Testis (tissue), 3 donors: ENCODE data around the gene BOD1L2. TPM values are rescaled to one million over a fixed set of nuclear protein-coding genes. Genes with fewer than 3 reads are reported as not detected.

Experiments used
- DNase-seq: peaks from one replicate; pipeline ENCODE4 v3.0.0-alpha.2; 2019
- H3K27ac ChIP-seq, 2 donors: fragments of 200-600 bp; sonication (generic); one replicate each; pipeline ENCODE4 v1.5.1; 2019
- H3K27me3 ChIP-seq: fragments of 200-600 bp; sonication (generic); one replicate; pipeline ENCODE4 v1.5.1; 2019
- H3K36me3 ChIP-seq: fragments of 200-600 bp; sonication (generic); one replicate; pipeline ENCODE4 v1.5.1; 2017; ENCODE audit warnings: low read depth; ENCODE audit errors: missing control alignments
- H3K4me1 ChIP-seq: fragments of 200-600 bp; sonication (generic); one replicate; pipeline ENCODE4 v1.5.1; 2019
- H3K4me3 ChIP-seq, 2 donors: fragments of 200-600 bp; sonication (generic); one replicate each; pipeline ENCODE4 v1.5.1; 2017 to 2019
- H3K9me3 ChIP-seq: fragments of 200-600 bp; sonication (generic); one replicate; pipeline ENCODE4 v1.5.1; 2017
- CTCF ChIP-seq, 3 experiments: fragments of 450-650 bp in 2 of 3; fragments of 200-600 bp in 1 of 3; sonication (generic) in 1 of 3; IDR thresholded peaks; one replicate each; pipeline ENCODE4 v1.5.1; 2016 to 2019; ENCODE audit warnings: antibody characterized with exemption in 3 of 3, mild to moderate bottlenecking in 2 of 3, moderate library complexity in 1 of 3
- POLR2A ChIP-seq: fragments of 450-650 bp; IDR thresholded peaks from one replicate; pipeline ENCODE4 v1.6.1; 2017; ENCODE audit warnings: antibody characterized with exemption, mild to moderate bottlenecking, moderate library complexity
- WGBS, 2 donors: methylation state at CpG; one replicate each; pipeline ENCODE4 v1.1.5; 2018; 5-methylcytosine and 5-hydroxymethylcytosine counted together
- intact Hi-C: fragments of 100-400 bp; cut with DNase I; formaldehyde crosslinking; loops from one replicate; pipeline ENCODE4 v1.15.1; 2023; ENCODE audit warnings: low total_unique reads
- polyA plus RNA-seq: library from polyadenylated mRNA; stranded (reverse); fragments of 350-450 nt; fragmentation: Illumina TruSeq; extraction: RNeasy Lipid Tissue Mini Kit (QIAGEN cat#74804); gene quantifications from one replicate; pipeline ENCODE4 v1.2.3, GENCODE V29; 2014; ENCODE audit warnings: low read depth, low replicate concordance; ENCODE audit not compliant: insufficient read depth
- total RNA-seq, 2 donors: library from RNA; depleted of rRNA; stranded (reverse); fragments of >200 nt; gene quantifications; one replicate each; pipeline ENCODE4 v1.2.3, GENCODE V29; 2016

Gene BOD1L2
- total and polyA plus RNA-seq, 3 donors from 2014 or later = 130 to 580 (median 366) TPM

GRCh38 chr18:57149051-57149450 lies 2.2 kb downstream of the BOD1L2 start:
- intact Hi-C loops = no loop called here
- 72 to 82% methylated on average over 1 of the region's 1 CpG for WGBS, 2 donors

GRCh38 chr18:57149531-57149930 lies 2.6 kb downstream of the BOD1L2 start:
- TF ChIP-seq CTCF (IDR thresholded peaks at IDR 0.05) (no peak), POLR2A (no peak)
- 60 to 61% methylated on average over 4 of the region's 4 CpGs for WGBS, 2 donors
- Histone ChIP-seq H3K36me3 (no peaks in the 10 kb centered on the region), H3K9me3 (no peaks in the 10 kb centered on the region), H3K27me3 (no peaks in the 10 kb centered on the region), H3K4me3 (no peak overlapping the region), H3K4me1 (peaks cover 8% of the 10 kb centered on the region), H3K27ac (no peak overlapping the region)
- no peak for DNase-seq
- intact Hi-C loops = no loop called here

More at GRCh38 chr18:57149051-57149450, 2.2 kb downstream of the BOD1L2 start:
- H3K4me1 ChIP-seq = peaks cover 8% of the 10 kb centered on the region
- no peak for DNase-seq
- H3K27ac ChIP-seq = no peak overlapping the region
- no peaks in the 10 kb centered on the region for H3K27me3 ChIP-seq
- H3K4me3 ChIP-seq = no peak overlapping the region
- no peaks in the 10 kb centered on the region for H3K9me3 ChIP-seq
- no peaks in the 10 kb centered on the region for H3K36me3 ChIP-seq
- TF ChIP-seq CTCF (IDR thresholded peaks at IDR 0.05) (no peak), POLR2A (no peak)

GRCh38 chr18:57150081-57150480 lies 3.2 kb downstream of the BOD1L2 start:
- no peak for DNase-seq
- 70 to 73% methylated on average over 7 of the region's 7 CpGs for WGBS, 2 donors
- no peak overlapping the region for H3K4me3 ChIP-seq
- no peaks in the 10 kb centered on the region for H3K36me3 ChIP-seq
- intact Hi-C loops = no loop called here
- peaks cover 8% of the 10 kb centered on the region for H3K4me1 ChIP-seq
- no peaks in the 10 kb centered on the region for H3K27me3 ChIP-seq
- no peaks in the 10 kb centered on the region for H3K9me3 ChIP-seq
- TF ChIP-seq POLR2A (no peak), CTCF (IDR thresholded peaks at IDR 0.05) (no peak)
- no peak overlapping the region for H3K27ac ChIP-seq

GRCh38 chr18:57150828-57151227 lies 3.9 kb downstream of the BOD1L2 start:
- Histone ChIP-seq H3K27ac (no peak overlapping the region), H3K9me3 (no peaks in the 10 kb centered on the region), H3K27me3 (no peaks in the 10 kb centered on the region), H3K4me1 (peaks cover 8% of the 10 kb centered on the region), H3K4me3 (no peak overlapping the region), H3K36me3 (no peaks in the 10 kb centered on the region)
- no peak for TF ChIP-seq CTCF (IDR thresholded peaks at IDR 0.05)
- TF ChIP-seq POLR2A = no peak
- WGBS, 2 donors = 31 to 42% methylated on average over 5 to 7 of the region's 7 CpGs
- intact Hi-C loops = no loop called here
- DNase-seq = no peak

GRCh38 chr18:57154191-57154830 lies 7.4 kb downstream of the BOD1L2 start:
- intact Hi-C loops = no loop called here
- Histone ChIP-seq H3K36me3 (no peaks in the 10 kb centered on the region), H3K27me3 (no peaks in the 10 kb centered on the region), H3K4me1 (peaks cover 8% of the 10 kb centered on the region), H3K4me3 (no peak overlapping the region), H3K27ac (no peak overlapping the region), H3K9me3 (no peaks in the 10 kb centered on the region)
- DNase-seq = no peak
- WGBS, 2 donors = 37 to 51% methylated on average over 13 of the region's 13 CpGs
- TF ChIP-seq POLR2A = no peak
- no peak for TF ChIP-seq CTCF (IDR thresholded peaks at IDR 0.05)
